Upper lobe of left lung (tissue), 4 donors: Measurements from ENCODE around the gene ADAMTS4.

Experiments used
- POLR2A ChIP-seq, 4 donors: fragments of 450-650 bp; IDR thresholded peaks; one replicate each; pipeline ENCODE4 v1.5.1; 2016 to 2017; ENCODE audit warnings: antibody characterized with exemption in 4 of 4, mild to moderate bottlenecking in 2 of 4
- TF ChIP-seq, protein P1 (sequence below), 6 experiments: fragments of 450-650 bp in 4 of 6; fragments of 200-600 bp in 2 of 6; sonication (generic) in 2 of 6; IDR thresholded peaks; one replicate each; pipeline ENCODE4 v1.5.1; 2016 to 2019; ENCODE audit warnings: antibody characterized with exemption in 6 of 6

DNA sequence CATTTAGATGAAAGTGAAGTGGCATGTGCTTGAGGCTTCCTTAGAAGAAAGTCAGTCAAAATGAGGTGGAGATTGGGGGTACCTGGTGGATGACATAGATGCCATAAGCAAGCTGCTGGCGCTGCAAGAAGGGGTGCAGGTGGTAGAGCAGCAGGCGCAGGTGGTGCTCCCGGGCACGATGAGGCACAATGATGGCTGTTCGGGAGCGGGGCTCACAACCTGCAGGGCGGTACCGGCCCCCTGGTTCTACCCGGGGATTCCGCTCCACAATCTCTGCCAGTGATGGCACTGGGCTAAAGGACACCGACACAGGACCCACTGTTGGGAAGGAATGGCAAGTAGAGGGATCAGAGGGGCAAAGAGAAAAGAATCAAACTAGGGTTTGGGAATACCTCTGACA, 23.9 kb downstream of the ADAMTS4 start:
- TF ChIP-seq, protein P1, sequence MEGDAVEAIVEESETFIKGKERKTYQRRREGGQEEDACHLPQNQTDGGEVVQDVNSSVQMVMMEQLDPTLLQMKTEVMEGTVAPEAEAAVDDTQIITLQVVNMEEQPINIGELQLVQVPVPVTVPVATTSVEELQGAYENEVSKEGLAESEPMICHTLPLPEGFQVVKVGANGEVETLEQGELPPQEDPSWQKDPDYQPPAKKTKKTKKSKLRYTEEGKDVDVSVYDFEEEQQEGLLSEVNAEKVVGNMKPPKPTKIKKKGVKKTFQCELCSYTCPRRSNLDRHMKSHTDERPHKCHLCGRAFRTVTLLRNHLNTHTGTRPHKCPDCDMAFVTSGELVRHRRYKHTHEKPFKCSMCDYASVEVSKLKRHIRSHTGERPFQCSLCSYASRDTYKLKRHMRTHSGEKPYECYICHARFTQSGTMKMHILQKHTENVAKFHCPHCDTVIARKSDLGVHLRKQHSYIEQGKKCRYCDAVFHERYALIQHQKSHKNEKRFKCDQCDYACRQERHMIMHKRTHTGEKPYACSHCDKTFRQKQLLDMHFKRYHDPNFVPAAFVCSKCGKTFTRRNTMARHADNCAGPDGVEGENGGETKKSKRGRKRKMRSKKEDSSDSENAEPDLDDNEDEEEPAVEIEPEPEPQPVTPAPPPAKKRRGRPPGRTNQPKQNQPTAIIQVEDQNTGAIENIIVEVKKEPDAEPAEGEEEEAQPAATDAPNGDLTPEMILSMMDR (IDR thresholded peaks at IDR 0.05), result no peak
- TF ChIP-seq POLR2A (IDR thresholded peaks at IDR 0.05), result no peak
